ENCODE data around the gene KIF16B.
"Not testable (repeated sequence)": the region's sequence is repeated elsewhere in the genome, so short reads cannot be mapped to it uniquely, and the experiment has no call there.

KIF16B gene

GRCh38 chr20:16590041-16590633 lies 16.9 kb upstream of the KIF16B start:
- DNase-seq: no peak

- no peak for DNase-seq
Measured at GRCh38 chr20:16589623-16590022, 16.4 kb upstream of the KIF16B start.

- DNase-seq: no peak
Measured at GRCh38 chr20:16588241-16588640, 15.0 kb upstream of the KIF16B start.

- no peak for DNase-seq
Measured at GRCh38 chr20:16587066-16587465, 13.8 kb upstream of the KIF16B start.

GRCh38 chr20:16583474-16583873 lies 10.2 kb upstream of the KIF16B start:
- DNase-seq: no peak

- no peak for DNase-seq
Measured at GRCh38 chr20:16581241-16581640, 8.0 kb upstream of the KIF16B start.

- DNase-seq: no peak
Measured at GRCh38 chr20:16580620-16581019, 7.4 kb upstream of the KIF16B start.

GRCh38 chr20:16580147-16580546 lies 6.9 kb upstream of the KIF16B start:
- DNase-seq: no peak

- DNase-seq: peak; percentile 59
Measured at GRCh38 chr20:16576219-16576618, 3.0 kb upstream of the KIF16B start.

GRCh38 chr20:16575390-16576140 lies 2.3 kb upstream of the KIF16B start:
- DNase-seq: peak; percentile 39

GRCh38 chr20:16574656-16575355 lies 1.6 kb upstream of the KIF16B start:
- DNase-seq: peak; percentile 98

- no peak for DNase-seq
Measured at GRCh38 chr20:16571333-16571732, 1.9 kb downstream of the KIF16B start.

- DNase-seq: no peak
Measured at GRCh38 chr20:16569246-16570153, 3.7 kb downstream of the KIF16B start.

- DNase-seq: no peak
Measured at GRCh38 chr20:16566080-16566479, 7.2 kb downstream of the KIF16B start.

GRCh38 chr20:16564079-16564478 lies 9.2 kb downstream of the KIF16B start:
- DNase-seq: not testable (repeated sequence)

GRCh38 chr20:16563066-16563806 lies 10.0 kb downstream of the KIF16B start:
- DNase-seq: no peak

- DNase-seq: no peak
Measured at GRCh38 chr20:16562259-16562658, 11.0 kb downstream of the KIF16B start.

- DNase-seq: no peak
Measured at GRCh38 chr20:16560661-16561060, 12.6 kb downstream of the KIF16B start.

- no peak for DNase-seq
Measured at GRCh38 chr20:16560216-16560615, 13.0 kb downstream of the KIF16B start.

GRCh38 chr20:16556301-16556700 lies 16.9 kb downstream of the KIF16B start:
- DNase-seq: no peak

- no peak for DNase-seq
Measured at GRCh38 chr20:16555754-16556153, 17.5 kb downstream of the KIF16B start.
